22Rv1 (cell line): ENCODE measurements around the gene FLAD1.

Experiments
- ZFX ChIP-seq: fragments of 450-650 bp; IDR thresholded peaks from 2 replicates; pipeline ENCODE4 v1.6.1; 2017; ENCODE audit warnings: antibody characterized with exemption, borderline replicate concordance
- TF ChIP-seq, protein P1 (sequence below): fragments of 450-650 bp; IDR thresholded peaks from 2 replicates; pipeline ENCODE4 v1.5.1; 2017; ENCODE audit warnings: mild to moderate bottlenecking

DNA sequence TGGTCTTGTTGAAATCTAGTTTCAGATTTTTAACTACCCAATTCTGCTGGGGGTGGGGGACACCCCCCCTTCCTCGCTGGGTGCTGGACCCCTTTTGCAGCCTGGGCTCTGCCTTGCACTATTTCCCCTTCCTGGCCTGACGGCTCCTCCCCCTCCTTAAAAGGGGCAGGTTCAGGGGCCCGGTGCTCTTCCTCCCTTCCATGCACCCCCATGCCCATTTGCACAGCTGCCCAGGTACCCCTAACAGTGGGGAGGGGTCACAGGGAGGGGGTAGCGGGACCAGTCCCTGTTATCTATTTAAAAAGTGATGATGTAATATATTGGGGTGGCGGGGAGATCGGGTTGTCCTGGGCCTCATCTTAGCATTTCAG is 34.8 kb downstream of the FLAD1 start:
- TF ChIP-seq, protein P1, sequence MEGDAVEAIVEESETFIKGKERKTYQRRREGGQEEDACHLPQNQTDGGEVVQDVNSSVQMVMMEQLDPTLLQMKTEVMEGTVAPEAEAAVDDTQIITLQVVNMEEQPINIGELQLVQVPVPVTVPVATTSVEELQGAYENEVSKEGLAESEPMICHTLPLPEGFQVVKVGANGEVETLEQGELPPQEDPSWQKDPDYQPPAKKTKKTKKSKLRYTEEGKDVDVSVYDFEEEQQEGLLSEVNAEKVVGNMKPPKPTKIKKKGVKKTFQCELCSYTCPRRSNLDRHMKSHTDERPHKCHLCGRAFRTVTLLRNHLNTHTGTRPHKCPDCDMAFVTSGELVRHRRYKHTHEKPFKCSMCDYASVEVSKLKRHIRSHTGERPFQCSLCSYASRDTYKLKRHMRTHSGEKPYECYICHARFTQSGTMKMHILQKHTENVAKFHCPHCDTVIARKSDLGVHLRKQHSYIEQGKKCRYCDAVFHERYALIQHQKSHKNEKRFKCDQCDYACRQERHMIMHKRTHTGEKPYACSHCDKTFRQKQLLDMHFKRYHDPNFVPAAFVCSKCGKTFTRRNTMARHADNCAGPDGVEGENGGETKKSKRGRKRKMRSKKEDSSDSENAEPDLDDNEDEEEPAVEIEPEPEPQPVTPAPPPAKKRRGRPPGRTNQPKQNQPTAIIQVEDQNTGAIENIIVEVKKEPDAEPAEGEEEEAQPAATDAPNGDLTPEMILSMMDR = no peak
- no peak for TF ChIP-seq ZFX
